Bladder microvascular endothelial cell (primary cell): Measurements from ENCODE around the gene TIGD7. TPM values are rescaled to one million over a fixed set of nuclear protein-coding genes. Genes with fewer than 3 reads are reported as not detected.

Source experiments
- total RNA-seq: library from RNA; depleted of rRNA; stranded (reverse); fragments of >200 nt; gene quantifications from 2 replicates; pipeline ENCODE4 v1.2.3, GENCODE V29; 2014

TIGD7 gene, protein sequence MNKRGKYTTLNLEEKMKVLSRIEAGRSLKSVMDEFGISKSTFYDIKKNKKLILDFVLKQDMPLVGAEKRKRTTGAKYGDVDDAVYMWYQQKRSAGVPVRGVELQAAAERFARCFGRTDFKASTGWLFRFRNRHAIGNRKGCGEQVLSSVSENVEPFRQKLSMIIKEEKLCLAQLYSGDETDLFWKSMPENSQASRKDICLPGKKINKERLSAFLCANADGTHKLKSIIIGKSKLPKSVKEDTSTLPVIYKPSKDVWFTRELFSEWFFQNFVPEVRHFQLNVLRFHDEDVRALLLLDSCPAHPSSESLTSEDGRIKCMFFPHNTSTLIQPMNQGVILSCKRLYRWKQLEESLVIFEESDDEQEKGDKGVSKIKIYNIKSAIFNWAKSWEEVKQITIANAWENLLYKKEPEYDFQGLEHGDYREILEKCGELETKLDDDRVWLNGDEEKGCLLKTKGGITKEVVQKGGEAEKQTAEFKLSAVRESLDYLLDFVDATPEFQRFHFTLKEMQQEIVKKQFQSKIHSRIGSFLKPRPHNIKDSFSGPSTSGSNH
- 2.6 and 3.7 TPM in 2 replicates for total RNA-seq

GRCh38 chr16:3305109-3306068, at the start of gene TIGD7, which contains the start of gene ZNF75A:
TSS of gene TIGD7 (minus strand) at chr16:3305430. CDS start at chr16:3300614, 4,816 bp downstream.
TSS of gene ZNF75A (plus strand) at chr16:3305497. CDS start at chr16:3308429, 2,932 bp downstream.

DNA sequence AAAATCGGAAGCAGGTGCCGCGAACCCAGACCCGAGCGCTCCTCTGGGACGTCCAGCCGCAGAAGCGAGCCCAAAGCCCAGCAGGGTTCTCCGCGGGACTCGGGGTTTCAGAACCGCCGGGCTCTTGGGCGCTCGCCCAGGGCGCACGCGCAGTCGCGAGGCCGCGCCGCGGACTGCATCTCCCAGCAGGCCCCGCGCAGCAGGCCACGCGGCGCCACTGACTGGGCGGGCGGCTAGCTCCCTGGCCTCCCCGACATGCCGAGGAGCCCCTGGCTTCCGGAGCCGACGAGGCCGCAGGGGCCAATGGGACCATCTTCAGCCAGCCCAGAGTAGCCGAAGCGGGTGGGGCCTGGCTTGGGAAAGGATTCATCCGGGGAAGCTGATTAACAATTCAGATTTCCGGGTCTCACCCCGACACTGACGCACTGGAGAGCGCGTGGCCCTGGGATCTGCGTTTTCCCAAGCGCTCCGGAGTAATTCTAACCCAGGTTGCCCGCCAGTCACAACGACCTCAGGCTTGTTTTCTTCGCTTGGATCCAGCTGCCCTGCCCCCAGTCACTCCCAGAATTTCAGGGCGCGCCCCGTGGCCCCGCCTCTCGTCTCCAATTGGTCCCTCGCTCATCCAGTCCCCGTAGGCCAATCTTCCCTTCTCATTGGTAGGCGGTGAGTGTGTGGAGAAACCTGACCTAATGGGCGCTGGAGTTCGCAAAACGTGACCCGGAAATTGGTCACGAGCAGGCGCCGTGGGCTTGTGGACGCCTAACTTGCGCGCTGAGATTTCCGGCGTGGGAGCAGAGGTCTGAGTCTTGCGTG, 22.3 kb downstream of the TIGD7 start, which contains the start of gene ZNF263:
TSS of gene ZNF263 (plus strand) at position 762 of the 813 bp plus-strand sequence. CDS start 328 bp downstream, outside the sequence.

GRCh38 chr16:3256146-3256865, 48.9 kb downstream of the TIGD7 start, which contains the start of gene MEFV:
TSS of gene MEFV (minus strand) at chr16:3256633. CDS start at chr16:3256587, 46 bp downstream.

Other genes with a start within 250 kb of the TIGD7 start
- 105 and 319 TPM in 2 replicates for gene IL32, start 239.8 kb downstream of the TIGD7 start, total RNA-seq
- gene ZSCAN10, start 206.1 kb downstream of the TIGD7 start, total RNA-seq = not detected in 2 replicates
- 15.6 and 27.2 TPM in 2 replicates for gene ZNF205, start 192.8 kb downstream of the TIGD7 start, total RNA-seq
- gene ZNF213, start 170.4 kb downstream of the TIGD7 start, total RNA-seq = 4.2 and 7.5 TPM in 2 replicates
- not detected in 2 replicates for gene OR1F1, start 117.2 kb downstream of the TIGD7 start, total RNA-seq
- gene ZNF200, start 70.3 kb downstream of the TIGD7 start, total RNA-seq = 8.4 and 11.0 TPM in 2 replicates
- gene MEFV, start 48.8 kb downstream of the TIGD7 start, total RNA-seq = 0.13 TPM in 1 of 2 replicates, not detected in the other
- 30.6 and 45.6 TPM in 2 replicates for gene ZNF263, start 21.9 kb downstream of the TIGD7 start, total RNA-seq
- gene ZNF75A, start 67 bp upstream of the TIGD7 start, total RNA-seq = 13.4 and 23.4 TPM in 2 replicates
- gene OR2C1, start 50.5 kb upstream of the TIGD7 start, total RNA-seq = not detected in 2 replicates
- gene ZSCAN32, start 95.6 kb upstream of the TIGD7 start, total RNA-seq = 6.0 and 8.9 TPM in 2 replicates
- 4.8 and 4.9 TPM in 2 replicates for gene ZNF174, start 95.8 kb upstream of the TIGD7 start, total RNA-seq
- gene ZNF597, start 138.1 kb upstream of the TIGD7 start, total RNA-seq = 1.3 and 2.3 TPM in 2 replicates
- gene NAA60, start 138.2 kb upstream of the TIGD7 start, total RNA-seq = 6.6 and 17.7 TPM in 2 replicates
- gene C16orf90, start 190.1 kb upstream of the TIGD7 start, total RNA-seq = not detected in 2 replicates
- 7.1 and 15.6 TPM in 2 replicates for gene CLUAP1, start 195.6 kb upstream of the TIGD7 start, total RNA-seq